ENCODE measurements around the gene CNST.

The CNST gene

GRCh38 chr1:246566128-246566812 is at the start of gene CNST, which contains the start of gene TFB2M:
TSS of gene CNST (plus strand) at chr1:246566456. CDS start at chr1:246591563, 25,107 bp downstream.
TSS of gene TFB2M (minus strand) at chr1:246566261. CDS start at chr1:246566138, 123 bp downstream.
- peak; percentile 96 for DNase-seq (ENCODE audit: low read depth)

- no peak for DNase-seq (ENCODE audit: low read depth)
Observed at GRCh38 chr1:246517391-246517790, 48.9 kb upstream of the CNST start.

GRCh38 chr1:246518456-246519205 is 47.6 kb upstream of the CNST start:
- DNase-seq (ENCODE audit: low read depth): no peak

GRCh38 chr1:246519514-246519913 is 46.7 kb upstream of the CNST start:
- DNase-seq (ENCODE audit: low read depth): no peak

GRCh38 chr1:246526380-246526779 is 39.9 kb upstream of the CNST start:
- DNase-seq (ENCODE audit: low read depth): no peak

GRCh38 chr1:246526915-246527314 is 39.3 kb upstream of the CNST start:
- DNase-seq (ENCODE audit: low read depth): no peak

- no peak for DNase-seq (ENCODE audit: low read depth)
Observed at GRCh38 chr1:246527402-246528088, 38.7 kb upstream of the CNST start.

GRCh38 chr1:246528933-246529731 is 37.1 kb upstream of the CNST start:
- DNase-seq (ENCODE audit: low read depth): no peak

GRCh38 chr1:246530482-246530881 is 35.8 kb upstream of the CNST start:
- DNase-seq (ENCODE audit: low read depth): no peak

- DNase-seq (ENCODE audit: low read depth): no peak
Observed at GRCh38 chr1:246532519-246532918, 33.7 kb upstream of the CNST start.

- no peak for DNase-seq (ENCODE audit: low read depth)
Observed at GRCh38 chr1:246533371-246533905, 32.8 kb upstream of the CNST start.

GRCh38 chr1:246534114-246534513 is 32.1 kb upstream of the CNST start:
- no peak for DNase-seq (ENCODE audit: low read depth)

- no peak for DNase-seq (ENCODE audit: low read depth)
Observed at GRCh38 chr1:246537441-246537840, 28.8 kb upstream of the CNST start.

GRCh38 chr1:246537887-246538286 is 28.4 kb upstream of the CNST start:
- DNase-seq (ENCODE audit: low read depth): no peak

GRCh38 chr1:246540738-246541491 is 25.3 kb upstream of the CNST start:
- DNase-seq (ENCODE audit: low read depth): no peak

GRCh38 chr1:246544001-246544400 is 22.3 kb upstream of the CNST start:
- no peak for DNase-seq (ENCODE audit: low read depth)

GRCh38 chr1:246549665-246550064 is 16.6 kb upstream of the CNST start:
- no peak for DNase-seq (ENCODE audit: low read depth)

- no peak for DNase-seq (ENCODE audit: low read depth)
Observed at GRCh38 chr1:246550402-246550801, 15.9 kb upstream of the CNST start.

GRCh38 chr1:246552110-246552509 is 14.1 kb upstream of the CNST start:
- no peak for DNase-seq (ENCODE audit: low read depth)

- DNase-seq (ENCODE audit: low read depth): no peak
Observed at GRCh38 chr1:246554201-246554600, 12.1 kb upstream of the CNST start.

GRCh38 chr1:246558041-246558440 is 8.2 kb upstream of the CNST start:
- DNase-seq (ENCODE audit: low read depth): no peak

All from activated T-cell treated with anti-CD3 and anti-CD28 coated beads for 48 hours (primary cell).